PC-9 (cell line): ENCODE measurements around the gene SDR42E2.

Experiments
- CTCF ChIP-seq: fragments of 200-600 bp; sonication (generic); conservative IDR thresholded peaks from 2 replicates; pipeline ENCODE4 v1.6.1; 2017; ENCODE audit warnings: mixed run types, antibody characterized with exemption, mild to moderate bottlenecking, moderate library complexity
- EZH2 ChIP-seq: fragments of 200-600 bp; sonication (generic); IDR thresholded peaks from 2 replicates; pipeline ENCODE4 v1.8.0; 2017; ENCODE audit warnings: antibody characterized with exemption, low read depth

DNA sequence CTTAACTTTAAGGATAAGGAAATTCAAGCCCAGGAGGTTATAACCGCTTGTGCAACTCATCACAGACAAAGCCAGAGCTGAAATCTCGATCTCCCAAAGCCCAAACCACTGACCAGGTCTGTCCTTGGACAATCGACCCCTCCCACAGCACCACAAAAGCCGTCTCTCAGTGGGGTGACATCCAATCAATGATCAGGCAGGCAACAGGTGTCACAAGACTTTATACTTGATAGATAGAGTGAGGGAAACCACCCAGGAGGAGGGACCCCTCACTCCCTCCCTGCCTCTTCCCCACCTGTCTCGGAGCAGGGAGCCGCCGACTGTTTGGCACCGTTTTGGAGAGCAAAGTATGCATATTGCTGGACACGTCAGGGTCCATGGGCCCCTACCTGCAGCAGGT is 14.5 kb upstream of the SDR42E2 start:
- TF ChIP-seq CTCF = no peak
- TF ChIP-seq EZH2 = no peak
